ENCODE data around the gene PKD1.

PKD1 gene

DNA sequence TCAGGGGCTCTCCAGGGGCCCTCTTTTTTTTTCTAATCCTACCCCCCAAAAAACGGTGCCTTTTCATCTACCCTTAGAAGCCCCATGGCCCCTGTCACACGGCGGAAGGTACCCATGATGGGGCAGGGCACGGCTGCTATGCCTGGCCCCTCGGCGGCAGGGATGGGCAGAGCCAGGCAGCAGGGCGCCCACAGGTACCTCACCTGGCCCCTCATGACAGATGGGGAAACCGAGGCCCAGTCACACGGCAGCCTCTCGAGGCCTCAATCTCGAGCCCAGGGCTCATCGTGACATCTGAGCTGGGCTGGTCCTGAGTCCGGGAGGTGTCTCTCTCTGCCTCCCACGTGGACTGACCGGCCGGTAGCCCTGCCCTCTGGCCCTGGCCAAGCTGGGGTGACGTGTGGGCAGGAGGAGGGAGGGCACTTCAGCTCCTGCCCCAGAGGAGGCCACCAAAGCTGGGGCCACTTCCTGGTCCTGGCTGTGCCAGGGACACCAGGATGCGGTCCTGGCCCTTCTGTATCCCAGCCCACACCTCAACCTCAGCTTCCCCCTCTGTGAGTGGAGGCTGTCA is 31.5 kb upstream of the PKD1 start:
- TF ChIP-seq, protein P1, sequence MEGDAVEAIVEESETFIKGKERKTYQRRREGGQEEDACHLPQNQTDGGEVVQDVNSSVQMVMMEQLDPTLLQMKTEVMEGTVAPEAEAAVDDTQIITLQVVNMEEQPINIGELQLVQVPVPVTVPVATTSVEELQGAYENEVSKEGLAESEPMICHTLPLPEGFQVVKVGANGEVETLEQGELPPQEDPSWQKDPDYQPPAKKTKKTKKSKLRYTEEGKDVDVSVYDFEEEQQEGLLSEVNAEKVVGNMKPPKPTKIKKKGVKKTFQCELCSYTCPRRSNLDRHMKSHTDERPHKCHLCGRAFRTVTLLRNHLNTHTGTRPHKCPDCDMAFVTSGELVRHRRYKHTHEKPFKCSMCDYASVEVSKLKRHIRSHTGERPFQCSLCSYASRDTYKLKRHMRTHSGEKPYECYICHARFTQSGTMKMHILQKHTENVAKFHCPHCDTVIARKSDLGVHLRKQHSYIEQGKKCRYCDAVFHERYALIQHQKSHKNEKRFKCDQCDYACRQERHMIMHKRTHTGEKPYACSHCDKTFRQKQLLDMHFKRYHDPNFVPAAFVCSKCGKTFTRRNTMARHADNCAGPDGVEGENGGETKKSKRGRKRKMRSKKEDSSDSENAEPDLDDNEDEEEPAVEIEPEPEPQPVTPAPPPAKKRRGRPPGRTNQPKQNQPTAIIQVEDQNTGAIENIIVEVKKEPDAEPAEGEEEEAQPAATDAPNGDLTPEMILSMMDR (IDR thresholded peaks at IDR 0.05; ENCODE audit: low read depth, low read length) = no peak
- DNase-seq (ENCODE audit: low read depth) = no peak
- no peak overlapping the region for H3K4me3 ChIP-seq (ENCODE audit: low read depth, low read length)

DNA sequence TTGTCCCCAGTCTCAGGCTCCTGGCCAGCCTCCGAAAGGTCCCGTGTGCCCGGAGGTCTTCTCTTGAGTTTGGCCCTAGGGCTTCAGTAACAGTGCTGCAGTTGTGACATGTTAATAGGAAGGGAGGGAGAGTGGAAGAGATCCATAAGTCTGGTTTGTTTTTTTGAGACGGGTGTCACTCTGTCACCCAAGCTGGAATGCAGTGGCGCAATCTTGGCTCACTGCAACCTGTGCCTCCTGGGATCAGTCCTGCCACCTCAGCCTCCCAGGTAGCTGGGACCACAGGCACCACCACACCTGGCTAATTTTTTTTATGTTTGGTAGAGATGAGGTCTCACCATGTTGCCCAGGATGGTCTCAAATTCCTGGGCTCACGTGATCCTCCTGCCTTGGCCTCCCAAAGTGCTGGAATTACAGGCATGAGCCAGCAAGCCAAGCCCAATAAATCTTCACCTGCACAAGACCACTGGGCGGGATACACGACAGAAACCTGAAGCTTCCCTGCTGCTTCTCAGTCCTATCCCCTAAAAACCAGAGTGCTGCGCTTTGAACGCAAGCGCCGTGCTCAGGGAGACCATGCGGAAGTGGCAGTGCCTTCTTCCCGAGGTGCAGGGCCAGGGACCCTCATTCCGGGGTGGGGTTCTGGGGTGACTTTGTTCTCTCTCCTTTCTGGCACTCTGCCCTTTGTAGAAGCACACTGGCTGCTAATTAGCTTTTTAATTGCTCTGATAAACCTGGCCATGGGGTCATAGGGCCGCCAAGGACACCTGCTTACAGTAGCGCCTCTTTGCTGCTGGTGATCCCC is 30.8 kb upstream of the PKD1 start:
- no peak overlapping the region for H3K4me3 ChIP-seq (ENCODE audit: low read depth, low read length)

DNA sequence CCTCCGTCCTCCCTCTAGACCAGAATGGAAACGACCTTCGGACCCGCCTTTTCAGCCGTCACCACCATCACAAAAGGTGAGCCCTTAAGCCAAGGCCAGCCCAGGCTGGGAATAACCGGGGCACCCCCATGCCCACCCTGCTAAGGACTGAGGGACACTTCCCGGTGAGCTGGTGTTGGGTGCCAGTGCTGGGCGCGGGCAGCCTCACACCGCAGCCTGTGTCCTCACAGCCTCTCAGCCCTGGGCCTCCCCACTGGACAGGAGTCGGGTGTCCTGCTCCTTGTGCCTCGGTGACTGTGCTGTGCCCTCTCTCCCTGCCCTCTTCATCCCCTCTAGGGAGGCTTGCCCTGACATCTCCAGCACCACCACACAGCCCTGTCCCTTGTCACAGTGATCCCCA is 30.2 kb upstream of the PKD1 start:
- no peak for TF ChIP-seq POLR2A (IDR thresholded peaks at IDR 0.05; ENCODE audit: extremely low read depth, insufficient read length)
- no peak for TF ChIP-seq MYC (IDR thresholded peaks at IDR 0.05; ENCODE audit: low read depth, low read length)
- TF ChIP-seq, protein P2, sequence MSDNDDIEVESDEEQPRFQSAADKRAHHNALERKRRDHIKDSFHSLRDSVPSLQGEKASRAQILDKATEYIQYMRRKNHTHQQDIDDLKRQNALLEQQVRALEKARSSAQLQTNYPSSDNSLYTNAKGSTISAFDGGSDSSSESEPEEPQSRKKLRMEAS (IDR thresholded peaks at IDR 0.05; ENCODE audit: low read depth, low read length) = no peak
- TF ChIP-seq, protein P1 (IDR thresholded peaks at IDR 0.05; ENCODE audit: low read depth, low read length) = no peak
- H3K4me3 ChIP-seq (ENCODE audit: low read depth, low read length) = no peak overlapping the region
- DNase-seq (ENCODE audit: low read depth) = no peak

More for the DNA sequence above, 30.8 kb upstream of the PKD1 start:
- TF ChIP-seq, protein P1 (IDR thresholded peaks at IDR 0.05; ENCODE audit: low read depth, low read length) = no peak
- TF ChIP-seq MYC (IDR thresholded peaks at IDR 0.05; ENCODE audit: low read depth, low read length) (no peak), POLR2A (IDR thresholded peaks at IDR 0.05; ENCODE audit: extremely low read depth, insufficient read length) (no peak)
- TF ChIP-seq, protein P2 (IDR thresholded peaks at IDR 0.05; ENCODE audit: low read depth, low read length) = no peak
- no peak for DNase-seq (ENCODE audit: low read depth)

DNA sequence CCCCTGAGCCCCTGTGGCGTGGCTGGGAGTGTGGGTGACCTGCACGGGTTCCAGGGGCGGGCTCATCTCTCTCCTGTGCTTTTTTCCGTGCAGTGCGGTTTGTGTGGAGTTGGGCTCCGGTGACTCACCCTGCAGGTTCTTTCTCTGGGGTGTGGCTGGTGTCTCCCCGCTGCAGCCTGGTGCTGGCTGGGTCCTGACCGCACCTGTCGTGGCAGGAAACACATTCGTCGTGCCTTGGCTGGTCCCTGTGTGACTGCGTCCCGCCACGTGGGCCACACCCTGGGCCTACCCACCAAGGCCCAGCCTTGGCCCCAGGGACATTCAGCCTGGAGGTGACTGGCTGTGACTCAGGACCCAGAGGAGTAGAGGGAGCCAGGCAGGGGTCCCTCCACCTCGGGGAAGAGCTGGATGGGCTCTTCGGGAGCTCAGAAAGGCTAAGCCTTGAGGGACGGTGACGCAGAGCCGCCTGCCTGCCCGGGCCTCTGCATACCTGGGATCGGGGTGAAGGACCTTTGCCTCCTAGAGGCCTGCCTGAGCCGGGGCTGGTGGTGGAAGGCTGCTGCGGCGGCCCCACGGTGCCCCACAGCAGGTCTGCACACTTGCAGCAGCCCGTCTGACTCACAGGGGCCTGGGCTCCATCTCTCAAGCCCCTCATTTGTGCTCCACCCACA is 27.6 kb upstream of the PKD1 start:
- no peak for DNase-seq (ENCODE audit: low read depth)
- TF ChIP-seq POLR2A (IDR thresholded peaks at IDR 0.05; ENCODE audit: extremely low read depth, insufficient read length) = no peak
- TF ChIP-seq MYC (IDR thresholded peaks at IDR 0.05; ENCODE audit: low read depth, low read length) = no peak
- TF ChIP-seq, protein P1 (IDR thresholded peaks at IDR 0.05; ENCODE audit: low read depth, low read length) = no peak
- TF ChIP-seq, protein P2 (IDR thresholded peaks at IDR 0.05; ENCODE audit: low read depth, low read length) = no peak
- H3K4me3 ChIP-seq (ENCODE audit: low read depth, low read length) = no peak overlapping the region

DNA sequence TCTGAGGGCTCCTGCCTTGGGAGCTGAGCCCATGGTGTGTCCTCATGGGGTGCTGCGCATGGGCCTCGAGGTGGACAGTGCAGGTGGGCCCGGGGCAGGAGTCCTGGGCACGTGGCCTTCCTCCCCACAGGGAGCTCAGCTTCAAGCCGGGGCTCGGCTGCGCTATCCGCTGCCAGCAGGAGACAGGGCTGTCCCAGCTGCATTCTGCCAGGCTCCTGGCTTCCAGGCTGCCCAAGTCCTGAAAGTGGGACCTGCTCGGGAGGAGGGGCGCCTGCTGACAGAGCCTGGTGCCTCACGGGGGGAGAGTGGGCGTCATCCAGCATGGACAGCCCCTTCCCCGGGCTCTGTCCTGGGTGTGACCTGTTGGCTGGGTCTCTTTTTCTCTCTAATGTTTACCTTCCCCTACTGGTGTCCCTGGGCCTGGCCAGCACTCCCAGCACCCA is 27.0 kb upstream of the PKD1 start:
- no peak for DNase-seq (ENCODE audit: low read depth)

More for the DNA sequence above, 27.0 kb upstream of the PKD1 start:
- H3K4me3 ChIP-seq (ENCODE audit: low read depth, low read length) = no peak overlapping the region
- TF ChIP-seq, protein P1 (IDR thresholded peaks at IDR 0.05; ENCODE audit: low read depth, low read length) = no peak
- no peak for TF ChIP-seq POLR2A (IDR thresholded peaks at IDR 0.05; ENCODE audit: extremely low read depth, insufficient read length)
- TF ChIP-seq, protein P2 (IDR thresholded peaks at IDR 0.05; ENCODE audit: low read depth, low read length) = no peak
- TF ChIP-seq MYC (IDR thresholded peaks at IDR 0.05; ENCODE audit: low read depth, low read length) = no peak

Measured in NB4 (cell line).